Activated CD4-positive, alpha-beta T cell treated with anti-CD3 and anti-CD28 coated beads, Interleukin-2, amount 50 U/mL, for 1 hour (primary cell): ENCODE measurements around the gene ITGA2.
"Not testable (repeated sequence)": the region's sequence is repeated elsewhere in the genome, so short reads cannot be mapped to it uniquely, and the experiment has no call there.

Experiments
- DNase-seq: peaks from one replicate; pipeline ENCODE4 v3.0.0-alpha.2; 2020

The ITGA2 gene

GRCh38 chr5:52989025-52989780 is at the start of gene ITGA2:
Gene ITGA2 (plus strand): TSS chr5:52989352. CDS start chr5:52989469, 117 bp downstream.
- peak; percentile 8 for DNase-seq

DNA sequence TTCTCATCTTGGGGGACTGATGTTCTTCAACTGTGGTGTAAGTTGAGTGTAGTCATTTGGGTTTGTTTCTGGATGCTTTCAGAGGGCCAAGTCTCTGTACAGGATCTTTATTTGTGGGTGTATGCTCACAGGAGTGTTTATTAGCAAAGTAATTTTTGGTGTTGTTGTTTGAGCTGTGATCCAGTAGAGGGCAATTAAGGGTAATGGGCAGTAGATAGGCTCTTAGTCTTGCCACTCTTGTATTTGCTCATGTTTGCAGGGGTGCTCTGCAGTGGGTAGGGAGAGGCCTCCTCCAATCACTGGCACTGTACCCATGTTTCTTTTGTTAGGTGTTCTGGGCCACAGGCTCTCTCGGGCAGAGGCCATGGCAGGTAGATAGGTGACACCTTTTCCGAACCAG is 45.9 kb upstream of the ITGA2 start:
- DNase-seq: no peak

GRCh38 chr5:52943808-52944207 is 45.3 kb upstream of the ITGA2 start:
- DNase-seq: no peak

GRCh38 chr5:52945040-52945439 is 44.1 kb upstream of the ITGA2 start:
- no peak for DNase-seq

DNA sequence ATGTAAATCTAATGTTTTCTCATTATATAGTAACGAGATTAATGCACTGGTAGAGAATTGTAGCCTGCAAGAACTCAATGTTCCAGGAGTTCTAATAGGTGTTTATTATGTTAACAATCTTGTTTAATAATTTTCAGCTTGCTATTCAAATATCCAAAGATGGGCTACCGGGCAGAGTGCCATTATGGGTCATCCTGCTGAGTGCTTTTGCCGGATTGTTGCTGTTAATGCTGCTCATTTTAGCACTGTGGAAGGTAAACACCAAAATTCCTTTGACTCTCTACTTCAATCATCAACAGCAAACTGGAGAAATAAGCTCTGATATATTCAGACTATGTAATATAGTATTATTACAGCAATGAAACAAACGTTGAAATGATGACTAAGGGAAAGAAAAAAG is 41.9 kb upstream of the ITGA2 start:
- no peak for DNase-seq

DNA sequence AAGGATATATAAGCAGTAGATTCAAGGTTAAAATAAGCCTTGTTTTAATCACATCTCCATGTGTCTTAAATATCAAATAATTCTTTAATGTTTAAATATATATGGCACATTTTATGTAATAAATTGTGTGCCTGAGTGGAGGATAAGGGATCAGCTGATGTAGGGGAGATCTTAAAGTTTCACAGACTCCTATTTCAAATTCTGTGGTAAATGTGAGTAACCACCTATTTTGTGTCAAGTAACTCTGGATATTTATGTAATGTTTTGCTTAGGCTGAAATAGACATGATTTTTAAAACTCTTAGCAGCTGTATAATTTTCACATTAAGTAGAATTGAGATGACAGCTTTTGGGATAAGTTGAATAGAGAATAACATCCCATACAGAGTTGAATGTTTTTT is 41.3 kb upstream of the ITGA2 start:
- DNase-seq: no peak

DNA sequence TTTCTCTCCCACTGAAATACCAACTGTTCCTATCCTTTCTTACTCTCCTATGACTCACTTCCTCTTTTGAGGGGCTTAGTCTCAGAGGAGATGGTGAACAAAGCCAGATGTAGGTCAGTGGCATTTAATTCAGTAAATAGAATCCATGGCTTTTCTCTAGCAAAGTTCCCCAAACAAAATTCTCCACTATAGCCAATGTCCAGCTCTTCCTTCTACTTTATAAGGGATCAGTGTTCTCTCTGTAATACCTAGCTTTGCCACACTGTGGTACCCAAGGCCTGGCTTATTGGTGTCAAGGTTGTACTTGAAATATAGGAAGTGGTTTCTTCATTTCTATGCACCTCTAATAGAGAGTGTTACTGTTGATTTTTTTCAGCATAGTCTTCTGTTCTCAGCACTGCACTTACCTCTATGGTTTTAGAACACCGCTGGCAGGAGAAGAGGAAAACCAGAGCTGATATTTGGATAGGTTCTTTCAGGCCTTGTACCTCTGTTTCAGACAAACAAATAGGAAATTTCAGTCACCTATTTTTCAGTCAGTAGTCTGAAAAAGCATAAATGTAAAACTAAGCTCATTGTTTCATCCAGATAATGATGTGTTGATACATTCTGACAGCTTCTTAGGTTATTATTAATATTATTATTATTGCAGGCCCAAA is 40.6 kb upstream of the ITGA2 start:
- peak; percentile 52 for DNase-seq

- no peak for DNase-seq
These were observed 38.5 kb upstream of the ITGA2 start for GRCh38 chr5:52950686-52951085.

DNA sequence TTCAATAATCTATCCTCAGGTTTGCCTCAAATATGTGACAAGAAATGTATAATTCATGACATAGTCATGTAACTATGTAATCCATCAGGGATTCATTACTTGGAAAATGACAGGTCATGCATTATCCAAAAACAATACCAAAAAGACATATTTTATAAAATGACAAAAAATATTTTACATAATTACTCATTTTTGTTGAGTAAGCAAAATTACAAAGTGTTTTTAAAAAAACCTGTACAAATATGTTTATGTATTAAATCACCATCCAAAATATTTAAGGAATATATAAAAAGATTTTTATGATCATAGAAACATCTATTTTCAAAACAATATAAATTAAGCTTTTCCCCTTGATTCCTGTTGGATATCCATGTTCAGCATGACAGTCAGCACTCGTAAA is 36.7 kb upstream of the ITGA2 start:
- DNase-seq: no peak

- no peak for DNase-seq
These were observed 33.1 kb upstream of the ITGA2 start for GRCh38 chr5:52956014-52956413.

DNA sequence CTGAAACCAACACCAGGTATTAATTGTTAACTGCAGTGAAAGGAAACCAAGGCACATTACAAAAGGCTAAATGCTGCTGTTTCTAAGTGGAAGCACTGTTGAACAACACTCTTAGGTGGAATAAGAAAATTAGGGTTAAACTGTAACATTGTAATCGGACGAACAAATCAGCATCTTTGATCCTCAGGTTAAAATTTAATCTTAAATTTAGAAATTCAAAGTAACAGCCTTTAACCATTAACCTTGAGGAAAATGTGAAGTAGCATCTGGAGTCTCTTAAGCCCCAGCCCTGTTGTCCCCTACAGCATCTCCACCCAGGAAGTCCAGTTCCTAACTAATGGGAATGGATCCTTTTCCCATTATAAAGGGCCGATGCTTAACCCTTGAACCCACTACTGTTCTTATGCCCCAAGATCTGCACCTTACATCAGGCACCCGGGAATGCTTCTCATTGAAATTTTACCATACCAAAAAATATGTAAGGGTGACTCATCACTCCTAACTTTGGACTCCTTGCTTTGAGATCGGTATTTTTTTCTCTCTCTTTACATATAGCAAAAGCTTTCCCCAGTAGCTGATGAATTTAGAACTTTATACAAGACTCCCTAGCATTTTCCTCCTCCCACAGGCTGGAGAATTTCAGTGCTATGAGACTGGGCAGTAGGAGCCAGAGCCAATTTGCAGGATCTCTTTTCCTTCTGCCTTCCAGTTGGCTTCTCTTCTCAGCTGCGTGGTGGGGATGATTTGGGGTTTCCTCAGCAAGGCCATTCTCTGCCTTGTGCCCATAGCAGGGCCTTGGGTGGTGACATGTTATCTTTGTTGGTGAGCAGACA is 32.0 kb upstream of the ITGA2 start:
- no peak for DNase-seq

DNA sequence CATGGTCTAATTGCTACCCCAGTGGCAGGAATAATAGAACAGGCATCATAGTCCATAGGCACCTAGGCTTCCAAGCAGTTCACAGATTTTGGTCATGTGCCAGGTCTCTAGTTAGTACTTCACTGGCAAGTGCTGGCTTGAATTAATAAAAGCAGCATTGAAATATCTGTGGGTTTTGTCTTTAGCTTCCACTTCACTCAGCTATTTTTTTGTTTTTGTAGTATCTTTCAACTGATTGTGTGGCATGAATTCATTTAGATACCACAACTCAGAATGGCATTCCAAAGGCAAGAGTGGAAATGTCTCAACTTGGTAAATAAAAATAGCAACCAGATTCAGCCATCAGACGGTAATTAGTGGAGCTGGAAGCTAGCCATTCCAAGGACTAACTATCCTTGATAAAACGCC is 27.9 kb upstream of the ITGA2 start:
- DNase-seq: no peak

DNA sequence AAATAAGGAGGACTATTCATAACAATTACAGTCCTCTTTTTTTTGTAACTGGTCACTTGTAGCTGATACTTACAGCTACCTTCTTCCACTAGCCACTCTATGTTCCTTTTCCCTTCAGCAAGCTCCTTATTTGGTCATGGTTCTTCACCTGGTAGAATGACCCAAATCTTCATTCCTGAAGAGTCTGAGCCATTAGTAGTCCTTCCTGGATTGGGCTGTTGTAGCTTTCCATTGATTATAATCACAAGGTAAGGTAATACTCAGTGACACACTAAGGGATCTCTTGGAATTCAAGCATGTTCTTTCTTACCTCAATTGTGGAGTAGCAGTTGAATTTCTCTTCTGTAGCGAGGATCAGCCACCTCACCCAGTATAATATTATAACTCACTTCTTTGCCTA is 25.5 kb upstream of the ITGA2 start:
- DNase-seq: no peak

GRCh38 chr5:52964138-52964537 is 25.0 kb upstream of the ITGA2 start:
- no peak for DNase-seq

GRCh38 chr5:52976157-52976556 is 13.0 kb upstream of the ITGA2 start:
- DNase-seq: not testable (repeated sequence)

DNA sequence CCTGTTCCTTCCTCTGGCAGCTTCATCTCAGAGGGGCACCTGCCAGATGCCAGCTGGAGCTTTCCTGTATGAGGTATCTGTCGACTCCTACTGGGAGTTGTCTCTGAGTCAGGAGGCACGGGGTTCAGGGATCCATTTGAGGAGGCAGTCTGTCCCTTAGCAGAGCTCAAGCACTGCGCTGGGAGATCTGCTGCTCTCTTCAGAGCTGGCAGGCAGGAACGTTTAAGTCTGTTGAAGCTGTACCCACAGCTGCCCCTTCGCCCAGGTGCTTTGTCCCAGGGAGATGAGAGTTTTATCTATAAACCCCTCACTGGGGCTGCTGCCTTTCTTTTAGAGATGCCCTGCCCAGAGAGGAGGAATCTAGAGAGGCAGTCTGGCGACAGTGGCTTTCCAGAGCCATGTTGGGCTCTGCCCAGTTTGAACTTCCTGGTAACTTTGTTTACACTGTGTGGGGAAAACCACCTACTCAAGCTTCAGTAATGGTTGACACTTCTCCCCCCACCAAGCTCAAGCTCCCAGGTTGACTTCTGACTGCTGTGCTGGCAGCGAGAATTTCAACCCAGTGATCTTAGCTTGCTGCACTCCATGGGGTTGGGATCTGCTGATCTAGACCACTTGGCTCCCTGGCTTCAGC is 11.8 kb upstream of the ITGA2 start:
- DNase-seq: no peak

- DNase-seq: no peak
These were observed 7.6 kb upstream of the ITGA2 start for GRCh38 chr5:52981507-52981906.

DNA sequence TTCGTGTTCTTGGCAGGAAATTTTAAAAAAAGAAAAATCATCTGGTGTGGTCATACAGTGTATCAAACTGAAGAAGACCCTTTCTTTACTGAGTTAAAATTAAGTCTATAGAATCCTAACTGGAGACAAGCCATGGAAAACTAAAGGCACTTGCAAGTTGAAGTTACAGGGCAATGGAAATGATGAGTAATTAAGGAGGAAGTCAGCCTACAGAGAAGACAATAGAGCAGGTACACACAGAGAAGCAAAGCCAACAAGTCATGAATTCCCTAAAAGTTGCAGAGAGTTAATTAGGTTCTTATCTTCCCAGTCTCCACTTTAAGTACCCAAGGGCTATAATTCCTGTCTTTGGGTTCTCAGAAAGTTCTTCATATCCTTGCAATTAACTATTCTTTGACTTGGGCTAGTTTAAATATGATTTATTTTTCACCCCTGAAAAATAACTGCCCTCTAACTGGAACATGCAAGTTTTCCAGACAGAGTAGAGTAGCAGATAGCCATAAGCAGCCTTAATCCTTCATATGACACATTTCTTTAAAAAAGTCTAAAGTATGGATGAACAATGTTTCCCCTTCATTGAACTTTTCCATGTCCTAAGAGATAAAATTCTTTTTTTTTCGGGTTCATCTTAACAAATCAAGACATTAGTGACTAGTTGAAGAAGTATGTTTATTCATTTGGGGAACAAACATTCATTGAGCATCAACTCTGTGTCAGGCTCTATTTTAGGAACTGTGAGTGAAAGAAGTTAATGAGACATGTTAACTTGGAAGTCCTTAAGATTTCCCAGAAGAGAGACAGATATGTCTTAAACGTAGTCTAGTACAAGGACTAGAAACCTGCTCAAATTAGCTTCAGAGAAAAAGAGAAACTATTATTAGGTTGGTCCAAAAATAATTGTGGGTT is 5.2 kb upstream of the ITGA2 start:
- DNase-seq: no peak

DNA sequence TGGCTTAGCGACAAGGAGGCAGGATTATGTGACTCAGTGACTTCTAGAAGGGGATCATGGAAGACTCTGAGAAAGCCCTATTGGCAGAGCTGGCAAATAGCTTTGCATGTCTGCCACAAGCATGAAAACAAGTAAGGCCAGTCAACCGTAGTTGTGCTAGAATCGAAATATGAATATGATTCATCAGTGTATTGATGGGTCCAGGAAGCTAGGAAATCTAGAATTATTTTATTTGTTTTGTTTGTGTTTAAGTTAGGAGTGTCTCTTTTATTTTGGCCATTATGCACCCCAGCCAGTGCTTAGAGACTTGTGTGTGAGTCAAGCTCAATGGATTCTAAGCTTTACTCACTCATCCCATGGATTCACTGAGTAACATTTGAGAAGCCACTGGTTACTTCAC is 3.8 kb upstream of the ITGA2 start:
- DNase-seq: no peak

GRCh38 chr5:52987711-52988331 is 1.3 kb upstream of the ITGA2 start:
- no peak for DNase-seq

GRCh38 chr5:52988335-52989024 is 672 bp upstream of the ITGA2 start:
- no peak for DNase-seq
